ENCODE measurements around the gene ATF4. TPM values are rescaled to one million over a fixed set of nuclear protein-coding genes. Genes with fewer than 3 reads are reported as not detected.

The ATF4 gene
- total RNA-seq, 2 donors from 2014 or later: 262 to 356 TPM

GRCh38 chr22:39478441-39478850 lies 41.9 kb upstream of the ATF4 start:
- peaks cover 18% of the 10 kb centered on the region for H3K4me1 ChIP-seq
- no peaks in the 10 kb centered on the region for H3K27me3 ChIP-seq
- no peak overlapping the region for H3K4me3 ChIP-seq
- intact Hi-C loops (cut with DNase I): no loop called here
- WGBS, 2 donors: 42 to 70% methylated on average over 2 to 9 of the region's 9 CpGs
- DNase-seq (peak in 3 of 4 donors; percentile 45 to 60 (median 48)), ATAC-seq (peak; percentile 47)
- H3K36me3 ChIP-seq (replicated peaks in 1 of 2; ENCODE audit: insufficient read depth in 1 of 2, low read depth in 2 of 2): no peaks in the 10 kb centered on the region
- TF ChIP-seq CTCF (IDR thresholded peaks at IDR 0.05) (no peak), POLR2A (IDR thresholded peaks at IDR 0.05) (no peak)
- H3K9me3 ChIP-seq: no peaks in the 10 kb centered on the region
- H3K27ac ChIP-seq: no peak overlapping the region

- no peaks in the 10 kb centered on the region for H3K27me3 ChIP-seq
- no peak for DNase-seq
- whole genome bisulfite sequencing, 2 donors: 70 to 95% methylated on average over 2 to 3 of the region's 3 CpGs
- no peak for ATAC-seq
- intact Hi-C loops (cut with DNase I): no loop called here
- H3K27ac ChIP-seq: no peak overlapping the region
- no peaks in the 10 kb centered on the region for H3K36me3 ChIP-seq (replicated peaks in 1 of 2; ENCODE audit: insufficient read depth in 1 of 2, low read depth in 2 of 2)
- no peak overlapping the region for H3K4me3 ChIP-seq
- peaks cover 12% of the 10 kb centered on the region for H3K4me1 ChIP-seq
- no peaks in the 10 kb centered on the region for H3K9me3 ChIP-seq
- TF ChIP-seq CTCF (IDR thresholded peaks at IDR 0.05) (no peak), POLR2A (IDR thresholded peaks at IDR 0.05) (no peak)
Measured at GRCh38 chr22:39479254-39479653, 41.1 kb upstream of the ATF4 start.

DNA sequence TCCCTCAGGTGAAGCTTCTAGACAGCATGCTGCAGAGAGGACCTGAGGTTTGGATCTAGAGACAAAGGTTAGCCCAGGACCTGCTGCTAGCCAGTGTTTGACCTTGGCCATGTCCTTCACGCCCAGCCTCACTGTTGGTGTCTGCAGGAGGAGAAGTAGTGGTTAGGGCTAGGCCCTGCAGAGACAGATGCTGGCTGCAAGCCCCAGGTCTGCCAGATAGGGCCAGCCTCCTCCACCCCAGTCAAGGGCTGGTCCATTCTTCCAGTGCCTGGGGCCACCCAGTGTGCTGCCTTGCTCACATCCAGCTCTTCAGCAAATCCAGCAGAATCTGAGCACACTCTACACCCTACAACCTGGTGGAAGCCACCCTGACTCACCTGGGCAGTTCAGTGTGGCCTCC lies 39.8 kb upstream of the ATF4 start:
- Histone ChIP-seq H3K9me3 (no peaks in the 10 kb centered on the region), H3K36me3 (replicated peaks in 1 of 2; ENCODE audit: insufficient read depth in 1 of 2, low read depth in 2 of 2) (no peaks in the 10 kb centered on the region), H3K27ac (no peak overlapping the region), H3K4me1 (no peaks in the 10 kb centered on the region), H3K27me3 (no peaks in the 10 kb centered on the region), H3K4me3 (no peak overlapping the region)
- no peak for DNase-seq
- intact Hi-C loops (cut with DNase I): no loop called here
- WGBS, 2 donors: 29 to 50% methylated on average over 1 of the region's 1 CpG
- TF ChIP-seq CTCF (IDR thresholded peaks at IDR 0.05) (no peak), POLR2A (IDR thresholded peaks at IDR 0.05) (no peak)
- no peak for ATAC-seq

DNA sequence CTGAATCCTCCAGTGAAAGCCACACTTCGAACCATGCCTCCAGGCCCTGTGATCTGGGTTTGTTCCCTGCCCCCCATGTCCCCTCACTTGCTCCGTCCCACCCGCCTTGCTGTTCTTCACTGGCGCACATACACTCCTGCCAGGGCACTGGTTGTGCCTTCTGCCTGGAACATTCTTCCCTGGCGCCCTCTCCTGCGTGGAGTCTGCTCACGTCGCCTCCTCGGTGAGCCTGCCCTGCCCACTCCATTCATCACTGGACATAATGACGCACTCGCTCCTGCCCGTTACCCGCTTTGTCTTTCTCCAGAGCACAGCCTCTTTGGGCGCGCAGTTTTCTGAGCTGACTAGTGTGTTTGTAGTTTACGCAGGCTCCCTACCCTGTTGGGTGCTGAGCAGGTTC lies 39.3 kb upstream of the ATF4 start:
- no peaks in the 10 kb centered on the region for H3K36me3 ChIP-seq (replicated peaks in 1 of 2; ENCODE audit: insufficient read depth in 1 of 2, low read depth in 2 of 2)
- no peak for ATAC-seq
- TF ChIP-seq POLR2A (IDR thresholded peaks at IDR 0.05) (no peak), CTCF (IDR thresholded peaks at IDR 0.05) (no peak)
- DNase-seq: no peak
- no peaks in the 10 kb centered on the region for H3K9me3 ChIP-seq
- no peak overlapping the region for H3K27ac ChIP-seq
- no peaks in the 10 kb centered on the region for H3K4me1 ChIP-seq
- intact Hi-C loops (cut with DNase I): no loop called here
- no peak overlapping the region for H3K4me3 ChIP-seq
- WGBS, 2 donors: 90 to 92% methylated on average over 16 of the region's 16 CpGs
- no peaks in the 10 kb centered on the region for H3K27me3 ChIP-seq

DNA sequence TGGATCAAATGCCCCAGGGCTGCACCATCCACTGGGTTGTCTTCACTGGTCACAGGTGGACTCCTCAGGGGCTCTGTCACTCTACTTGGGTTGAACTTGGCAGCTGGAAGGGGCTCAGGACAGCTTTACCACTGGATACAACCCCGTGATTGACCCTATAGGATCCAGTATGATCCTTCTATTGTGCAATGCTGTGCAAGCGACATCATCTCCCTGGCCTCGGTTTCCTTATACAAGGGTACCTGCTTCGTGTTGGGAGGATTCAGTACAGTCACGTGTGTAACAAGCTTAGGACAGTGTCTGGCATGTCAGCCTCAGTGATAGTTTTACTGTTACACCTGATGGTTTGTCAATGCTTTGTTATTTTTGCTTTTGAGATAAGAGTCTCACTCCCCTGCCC lies 38.8 kb upstream of the ATF4 start:
- no peaks in the 10 kb centered on the region for H3K9me3 ChIP-seq
- no peak overlapping the region for H3K27ac ChIP-seq
- ATAC-seq: no peak
- WGBS, 2 donors: 91 to 95% methylated on average over 4 to 5 of the region's 5 CpGs
- intact Hi-C loops (cut with DNase I): no loop called here
- no peaks in the 10 kb centered on the region for H3K4me1 ChIP-seq
- no peaks in the 10 kb centered on the region for H3K27me3 ChIP-seq
- TF ChIP-seq CTCF (IDR thresholded peaks at IDR 0.05): no peak
- TF ChIP-seq POLR2A (IDR thresholded peaks at IDR 0.05): no peak
- DNase-seq: no peak
- H3K36me3 ChIP-seq (replicated peaks in 1 of 2; ENCODE audit: insufficient read depth in 1 of 2, low read depth in 2 of 2): no peaks in the 10 kb centered on the region
- no peak overlapping the region for H3K4me3 ChIP-seq

Data from body of pancreas (tissue), 4 donors.